MM.1S (cell line): ENCODE measurements around the gene PLCB1.

Experiments
- EZH2 ChIP-seq: fragments of 300-600 bp; sonication (generic); optimal IDR thresholded peaks from 2 replicates; pipeline ENCODE3; 2017; ENCODE audit warnings: low read depth, mild to moderate bottlenecking, antibody characterized with exemption, low read length, mixed read lengths
- EZH2phosphoT487 ChIP-seq: fragments of 300-600 bp; sonication (generic); IDR thresholded peaks from 2 replicates; pipeline ENCODE4 v1.6.1; 2018; ENCODE audit warnings: antibody characterized with exemption, low read length
- TF ChIP-seq, protein P1 (sequence below): fragments of 300-600 bp; sonication (generic); IDR thresholded peaks from 2 replicates; pipeline ENCODE4 v1.5.1; 2016; ENCODE audit warnings: antibody characterized with exemption, low read length, mixed read lengths

DNA sequence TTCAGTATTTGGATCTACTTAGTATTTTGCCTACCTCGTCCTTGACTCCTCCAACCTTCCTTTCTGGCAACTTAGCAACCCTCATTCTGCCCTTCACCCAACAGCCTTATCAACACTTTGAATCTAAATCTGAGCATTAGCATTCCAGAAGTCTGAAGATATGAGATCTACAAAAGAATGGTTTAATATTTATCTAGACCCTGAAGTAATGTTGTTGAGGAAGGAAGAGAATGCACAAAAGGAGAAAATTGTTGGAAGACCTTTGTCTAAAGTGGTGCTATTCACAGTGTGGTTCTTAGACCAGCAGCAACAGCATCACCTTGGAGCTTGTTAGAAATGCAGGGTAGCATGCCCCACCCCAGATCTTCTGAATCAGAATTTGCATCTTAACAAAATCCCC is 738.6 kb downstream of the PLCB1 start:
- TF ChIP-seq, protein P1, sequence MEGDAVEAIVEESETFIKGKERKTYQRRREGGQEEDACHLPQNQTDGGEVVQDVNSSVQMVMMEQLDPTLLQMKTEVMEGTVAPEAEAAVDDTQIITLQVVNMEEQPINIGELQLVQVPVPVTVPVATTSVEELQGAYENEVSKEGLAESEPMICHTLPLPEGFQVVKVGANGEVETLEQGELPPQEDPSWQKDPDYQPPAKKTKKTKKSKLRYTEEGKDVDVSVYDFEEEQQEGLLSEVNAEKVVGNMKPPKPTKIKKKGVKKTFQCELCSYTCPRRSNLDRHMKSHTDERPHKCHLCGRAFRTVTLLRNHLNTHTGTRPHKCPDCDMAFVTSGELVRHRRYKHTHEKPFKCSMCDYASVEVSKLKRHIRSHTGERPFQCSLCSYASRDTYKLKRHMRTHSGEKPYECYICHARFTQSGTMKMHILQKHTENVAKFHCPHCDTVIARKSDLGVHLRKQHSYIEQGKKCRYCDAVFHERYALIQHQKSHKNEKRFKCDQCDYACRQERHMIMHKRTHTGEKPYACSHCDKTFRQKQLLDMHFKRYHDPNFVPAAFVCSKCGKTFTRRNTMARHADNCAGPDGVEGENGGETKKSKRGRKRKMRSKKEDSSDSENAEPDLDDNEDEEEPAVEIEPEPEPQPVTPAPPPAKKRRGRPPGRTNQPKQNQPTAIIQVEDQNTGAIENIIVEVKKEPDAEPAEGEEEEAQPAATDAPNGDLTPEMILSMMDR = no peak
- TF ChIP-seq EZH2 (no peak), EZH2phosphoT487 (no peak)
